GM19452 (cell line): ENCODE measurements around the gene UBALD1.

Experiments used
- ATAC-seq: cut with Tn5 transposase; IDR thresholded peaks from one replicate; pipeline ENCODE4 v1.9.1; 2021; ENCODE audit not compliant: unreplicated experiment

UBALD1 gene

GRCh38 chr16:4561596-4561995 lies 53.1 kb downstream of the UBALD1 start:
- no peak for ATAC-seq
